Stimulated activated naive CD8-positive, alpha-beta T cell treated with anti-CD3 and anti-CD28 coated beads, Interleukin-15, Interleukin-2, amounts not matched to agents 100 U/mL and 50 U/mL, for 24 hours (primary cell): ENCODE measurements around the gene SCNN1A.

Experiments used
- ATAC-seq: fragments of 150-1000 bp; cut with Tn5 transposase; one replicate; pipeline ENCODE4 v1.10.0; 2021
- DNase-seq: peaks from one replicate; pipeline ENCODE4 v3.0.0; 2021

Gene SCNN1A

DNA sequence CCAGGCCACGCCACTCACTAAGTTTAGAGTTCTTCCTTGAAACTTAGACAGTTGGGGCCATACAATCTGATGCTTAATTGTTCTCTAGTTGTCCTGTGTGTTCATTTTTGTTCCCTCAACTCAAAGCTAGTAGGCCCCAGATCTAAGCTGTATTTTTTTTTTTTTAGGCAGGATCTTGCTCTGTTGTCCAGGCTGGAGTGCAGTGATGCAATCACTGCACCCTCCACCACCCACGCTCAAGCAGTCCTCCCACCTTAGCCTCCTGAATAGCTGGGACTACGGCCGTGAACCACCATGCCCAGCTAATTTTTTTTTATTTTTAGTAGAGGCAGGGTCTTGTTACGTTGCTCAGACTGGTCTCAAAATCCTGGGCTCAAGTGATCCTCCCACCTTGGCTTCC is 41.0 kb downstream of the SCNN1A start:
- no peak for DNase-seq
- ATAC-seq = no peak

DNA sequence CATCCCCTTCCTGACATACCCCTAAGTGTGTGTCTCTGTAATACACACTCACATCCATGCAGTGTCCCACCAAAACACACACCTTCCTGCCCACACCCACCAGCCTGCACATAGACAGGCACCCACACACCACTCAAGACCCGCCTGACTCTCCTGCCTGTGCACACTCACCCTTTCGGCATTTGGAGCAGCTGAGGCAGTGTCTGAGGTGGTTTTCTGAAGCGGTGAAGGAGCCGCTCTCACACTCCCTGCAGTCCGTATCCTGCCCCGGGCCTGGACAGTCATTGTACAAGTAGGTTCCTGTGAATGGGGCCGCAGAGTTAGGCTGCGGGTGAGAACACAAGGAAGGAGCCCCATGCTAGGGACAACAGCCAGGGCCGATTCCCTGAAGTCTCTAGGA is 41.8 kb downstream of the SCNN1A start:
- ATAC-seq (peak; percentile 38), DNase-seq (peak; percentile 61)

DNA sequence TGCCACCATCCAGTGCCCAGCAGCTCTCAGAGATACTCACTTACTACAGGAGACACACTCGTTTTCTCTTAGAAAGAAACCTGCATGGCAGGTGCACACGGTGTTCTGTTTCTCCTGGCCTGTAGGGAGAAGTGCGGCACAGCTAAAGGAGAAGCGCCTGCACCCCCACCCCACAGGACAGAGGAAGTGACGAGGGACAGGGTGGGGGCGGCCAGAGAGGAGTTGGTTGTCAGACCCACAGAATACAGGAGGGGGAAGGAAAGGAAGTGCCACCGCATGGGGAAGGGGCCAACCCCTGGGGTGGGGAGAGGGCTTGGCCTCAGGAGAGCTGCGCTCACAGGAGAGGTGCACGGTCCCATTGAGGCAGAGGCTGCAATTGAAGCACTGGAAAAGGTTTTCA is 42.3 kb downstream of the SCNN1A start:
- DNase-seq = no peak
- ATAC-seq = no peak

DNA sequence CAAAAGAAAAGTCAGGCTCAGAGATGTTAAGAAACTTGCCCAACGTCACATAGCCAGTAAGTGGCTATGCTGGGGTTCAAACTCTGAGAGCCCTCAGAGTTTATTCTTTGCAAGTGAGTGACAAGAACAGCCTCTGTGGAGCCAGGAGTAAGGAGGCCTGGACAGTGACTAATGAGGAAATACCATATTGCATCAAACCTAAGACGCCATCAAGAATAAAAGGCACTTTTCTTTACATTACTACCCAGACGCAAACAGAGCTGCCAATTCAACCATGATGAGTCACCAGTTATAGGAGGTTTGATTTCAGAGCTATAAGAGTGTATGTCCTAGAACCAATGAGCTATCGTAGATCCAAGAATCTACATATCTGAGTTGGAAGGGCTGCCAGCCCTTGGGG is 42.9 kb downstream of the SCNN1A start:
- ATAC-seq (no peak), DNase-seq (no peak)

DNA sequence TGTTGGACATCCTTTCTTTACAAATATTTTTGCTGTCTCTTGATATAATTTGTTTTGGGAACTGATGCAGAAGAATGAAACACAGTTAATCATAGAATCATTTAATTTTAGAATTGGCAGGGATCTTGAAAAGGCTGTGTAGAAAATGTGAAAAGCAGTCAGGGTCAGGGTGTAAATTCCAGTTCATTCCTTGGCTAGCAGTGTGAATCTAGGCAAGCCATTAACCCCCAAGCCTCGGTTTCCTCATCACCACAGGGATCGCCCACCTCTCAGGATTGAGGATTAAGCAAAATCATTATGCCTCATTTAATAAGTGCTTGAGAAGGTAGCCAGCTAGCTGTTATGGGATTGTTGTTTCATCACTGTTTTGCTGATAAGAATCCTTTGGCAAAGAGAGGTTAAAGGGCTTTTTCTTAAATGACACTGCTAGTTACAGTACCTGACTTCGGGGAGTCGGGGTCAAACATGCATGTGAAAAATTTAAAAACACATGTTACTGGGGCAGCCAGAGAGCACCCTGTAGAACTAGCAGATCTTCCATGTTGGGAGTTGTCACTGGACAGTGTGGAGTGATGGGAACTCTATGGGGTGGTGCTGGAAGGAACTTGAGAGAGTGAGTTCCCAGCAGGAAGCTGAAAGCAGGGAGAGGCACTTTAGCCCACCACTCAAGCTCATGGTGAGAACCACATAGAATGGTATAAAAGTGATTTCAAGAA is 44.2 kb downstream of the SCNN1A start:
- ATAC-seq (no peak), DNase-seq (no peak)

DNA sequence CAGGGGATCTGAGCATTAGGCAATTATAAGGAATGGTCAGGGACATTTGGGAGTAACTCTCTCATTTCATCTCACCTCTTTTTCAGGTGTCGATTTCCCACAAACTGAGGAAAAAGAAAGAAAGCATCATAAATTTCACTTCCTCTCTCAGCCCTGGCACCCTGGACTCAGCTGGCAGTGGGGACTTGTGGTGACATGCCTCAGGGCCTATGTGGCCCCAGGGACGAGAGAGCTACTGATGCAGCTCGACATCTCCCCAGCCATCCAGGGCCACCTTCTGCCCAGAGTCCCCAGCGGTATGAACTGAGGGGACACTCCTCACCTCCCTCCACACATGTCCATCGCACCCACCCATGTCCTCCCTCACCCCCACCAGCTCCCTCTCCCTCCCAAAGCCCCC is 45.2 kb downstream of the SCNN1A start:
- no peak for ATAC-seq
- no peak for DNase-seq

DNA sequence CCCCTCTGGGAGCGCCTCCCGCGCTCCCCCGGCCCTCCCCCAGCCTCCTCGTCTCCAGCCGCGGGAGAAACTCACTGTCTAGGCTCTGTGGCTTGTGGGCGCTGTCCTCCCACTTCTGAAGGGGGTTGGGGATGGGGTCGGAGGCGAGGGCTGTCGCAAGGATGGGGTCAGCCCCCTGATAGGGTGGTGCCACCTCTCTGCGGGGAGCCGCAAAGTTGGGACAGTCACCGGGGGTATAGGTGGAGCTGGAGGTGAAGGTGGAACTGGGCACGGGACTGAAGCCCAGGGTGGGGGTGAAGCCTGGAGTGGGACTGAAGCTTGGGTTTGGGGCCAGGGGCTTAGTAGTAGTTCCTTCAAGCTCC is 45.7 kb downstream of the SCNN1A start:
- ATAC-seq = no peak
- no peak for DNase-seq

DNA sequence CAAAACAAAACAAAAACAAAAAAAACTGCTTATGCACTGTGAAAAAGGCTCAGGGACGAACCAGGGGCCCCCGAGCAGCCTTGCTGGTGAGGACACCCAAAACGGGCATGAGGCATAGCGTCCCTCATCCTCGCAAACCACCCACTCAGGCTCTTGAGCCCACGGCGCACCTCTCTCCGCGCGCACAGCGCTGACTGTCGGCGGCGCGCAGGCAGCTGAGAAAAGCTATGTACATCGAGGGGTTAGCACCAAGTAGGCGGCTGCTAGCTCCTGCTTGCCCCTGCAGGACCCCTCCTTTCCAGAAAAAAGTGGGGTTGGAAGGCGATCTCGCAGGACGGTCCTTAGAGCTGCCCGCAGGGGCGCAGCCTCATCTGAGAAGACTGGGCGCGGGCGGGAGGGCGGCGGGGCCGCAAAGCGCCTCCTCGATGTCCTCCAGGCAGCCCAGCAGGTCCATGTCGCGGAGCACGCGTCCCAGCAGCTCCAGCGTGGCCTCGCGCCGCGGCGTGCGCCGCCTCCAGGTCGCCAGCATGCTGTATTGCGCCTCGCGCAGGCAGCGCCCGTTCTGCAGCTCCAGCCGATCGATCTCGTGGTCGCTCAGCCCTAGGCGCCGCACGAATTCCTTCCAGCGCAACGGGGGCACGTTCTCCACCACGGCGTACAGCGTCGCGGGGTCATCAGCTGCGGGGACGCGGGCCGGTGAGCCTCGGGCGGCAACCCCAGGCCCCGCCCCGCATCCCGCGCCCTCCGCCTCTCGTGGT is 46.2 kb downstream of the SCNN1A start:
- DNase-seq (no peak), ATAC-seq (no peak)

DNA sequence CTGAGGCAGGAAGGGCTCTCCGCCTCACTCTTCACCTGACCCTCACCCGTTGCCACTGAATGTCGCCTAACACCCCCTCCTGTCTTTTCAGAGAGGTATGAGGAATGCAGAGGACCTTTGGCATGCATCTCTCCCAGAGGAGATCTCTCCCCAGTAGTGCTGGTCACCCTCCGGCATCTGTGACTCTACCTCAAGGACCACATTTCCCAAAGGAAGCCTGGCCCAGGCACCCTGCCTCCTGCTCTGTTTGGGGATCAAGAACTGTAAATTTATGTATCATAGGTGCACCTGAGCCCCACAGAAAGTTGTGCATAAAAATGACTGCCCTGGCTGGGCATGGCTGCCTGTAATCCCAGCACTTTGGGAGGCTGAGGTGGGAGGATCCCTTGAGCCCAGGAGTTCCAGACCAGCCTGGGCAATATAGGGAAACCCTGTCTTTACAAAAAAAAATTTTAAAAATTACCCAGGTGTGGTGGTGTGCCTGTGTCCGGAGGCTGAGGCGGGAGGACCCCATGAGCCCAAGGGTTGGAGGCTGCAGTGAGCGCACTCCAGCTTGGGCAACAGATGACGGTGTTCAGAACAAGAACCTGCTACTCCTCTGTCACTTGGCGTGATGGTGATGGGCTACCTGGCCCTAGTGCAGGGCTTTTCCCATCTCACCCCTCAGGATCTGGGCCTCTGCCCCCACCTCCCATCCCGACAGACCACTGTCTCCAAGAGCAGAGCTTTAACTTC is 47.2 kb downstream of the SCNN1A start:
- ATAC-seq = no peak
- no peak for DNase-seq

DNA sequence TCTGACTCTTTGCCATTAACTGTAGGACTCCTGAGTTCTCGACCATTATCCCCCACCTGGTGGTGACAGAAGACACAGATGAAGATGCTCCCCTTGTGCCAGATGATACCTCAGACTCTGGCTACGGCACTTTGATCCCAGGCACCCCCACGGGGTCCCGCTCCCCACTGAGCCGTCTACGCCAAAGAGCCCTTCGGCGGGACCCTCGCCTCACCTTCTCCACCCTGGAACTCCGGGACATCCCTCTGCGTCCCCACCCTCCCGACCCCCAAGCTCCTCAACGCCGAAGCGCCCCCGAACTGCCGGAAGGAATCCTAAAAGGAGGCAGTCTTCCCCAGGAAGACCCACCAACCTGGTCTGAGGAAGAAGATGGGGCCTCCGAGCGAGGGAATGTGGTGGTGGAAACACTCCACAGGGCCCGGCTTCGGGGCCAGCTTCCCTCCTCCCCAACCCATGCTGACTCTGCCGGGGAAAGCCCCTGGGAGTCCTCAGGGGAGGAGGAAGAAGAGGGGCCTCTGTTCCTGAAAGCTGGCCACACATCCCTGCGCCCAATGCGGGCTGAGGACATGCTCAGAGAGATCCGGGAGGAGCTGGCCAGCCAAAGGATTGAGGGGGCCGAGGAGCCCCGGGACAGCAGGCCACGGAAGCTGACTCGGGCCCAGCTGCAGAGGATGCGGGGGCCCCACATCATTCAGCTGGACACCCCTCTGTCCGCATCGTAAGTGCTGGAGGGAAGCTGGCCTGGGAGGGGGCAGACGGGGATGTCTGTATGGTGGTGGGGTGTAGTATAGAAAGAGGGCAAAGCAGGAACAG is 47.9 kb downstream of the SCNN1A start:
- no peak for DNase-seq
- ATAC-seq = no peak

DNA sequence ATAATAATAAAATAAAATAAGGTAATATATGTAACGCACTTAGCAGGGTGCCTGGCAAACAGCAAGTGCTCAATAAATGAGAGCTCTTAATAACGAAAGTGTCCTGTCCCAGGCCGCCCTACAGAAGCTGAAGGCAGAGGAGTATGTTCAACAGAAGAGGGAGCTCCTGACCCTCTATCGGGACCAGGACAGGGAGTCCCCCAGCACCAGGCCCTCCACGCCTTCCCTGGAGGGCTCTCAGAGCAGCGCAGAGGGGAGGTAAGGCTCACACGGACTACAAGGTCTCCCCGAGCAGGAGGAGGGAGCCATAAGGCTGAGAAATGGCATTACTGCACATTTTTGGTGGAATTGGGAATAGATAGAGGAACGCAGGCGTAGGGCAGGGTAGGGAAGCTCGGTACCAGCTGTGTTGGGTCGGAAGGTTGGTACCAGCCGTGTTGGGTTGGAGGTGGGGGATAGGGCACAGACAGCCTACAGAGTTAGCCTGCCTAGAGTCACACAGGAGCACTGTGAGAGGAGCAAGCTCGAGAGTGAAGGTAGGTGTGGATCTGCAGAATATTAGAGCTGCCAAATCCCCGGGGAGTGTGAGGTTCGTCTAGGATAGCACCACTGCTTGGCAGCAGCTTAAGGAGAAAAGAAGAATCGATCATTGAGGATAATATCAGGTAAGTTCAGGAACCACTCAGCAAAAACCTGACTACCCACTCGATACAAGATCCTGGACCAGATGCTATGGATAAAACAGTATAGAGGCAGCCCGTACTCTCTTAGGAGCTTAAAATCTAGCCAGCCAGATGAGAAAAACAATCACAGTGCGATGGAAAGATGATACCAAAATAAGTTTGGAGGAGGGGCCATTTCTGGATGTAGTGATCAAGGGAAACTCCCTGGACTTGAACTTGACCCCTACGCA is 48.8 kb downstream of the SCNN1A start:
- no peak for DNase-seq
- peak; percentile 50 for ATAC-seq

DNA sequence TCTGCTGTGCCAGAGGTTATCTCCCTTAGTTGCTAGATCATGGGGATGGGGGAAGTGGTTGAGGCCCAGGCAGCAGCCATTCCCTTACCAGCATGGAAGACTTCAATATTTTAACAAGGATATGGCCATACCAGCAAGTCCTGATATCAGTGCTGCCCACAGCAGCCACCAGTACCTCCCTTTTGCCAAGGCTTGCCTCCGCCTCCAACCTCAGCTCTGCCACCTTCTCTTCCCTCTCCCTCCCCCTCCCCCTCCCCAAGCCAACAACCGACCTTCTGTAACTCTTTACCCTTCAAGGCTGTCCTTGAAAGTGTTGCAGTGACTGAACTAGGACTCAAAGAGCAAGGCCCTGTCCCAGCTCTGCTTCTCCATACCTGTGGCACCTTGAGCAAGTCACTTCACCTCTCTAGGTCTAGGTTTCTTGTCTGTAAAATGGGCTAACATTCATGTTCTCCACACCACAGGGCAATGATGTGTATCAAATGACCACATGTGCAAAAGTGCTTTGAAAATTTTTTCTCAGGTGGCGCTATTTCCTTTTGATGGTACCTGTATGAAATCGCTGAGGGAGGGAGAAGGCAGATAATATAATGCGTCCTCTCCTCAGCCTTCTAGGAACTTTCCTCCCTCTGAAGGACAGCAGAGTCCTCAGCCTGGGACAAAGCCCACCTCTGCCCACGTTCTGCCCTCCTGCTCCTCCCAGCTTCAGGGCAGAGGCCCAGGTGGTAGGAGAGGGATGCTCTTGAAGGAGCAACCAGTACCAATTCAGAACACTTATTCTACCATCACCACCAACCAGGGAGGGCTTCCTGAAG is 50.2 kb downstream of the SCNN1A start:
- DNase-seq (no peak), ATAC-seq (no peak)

DNA sequence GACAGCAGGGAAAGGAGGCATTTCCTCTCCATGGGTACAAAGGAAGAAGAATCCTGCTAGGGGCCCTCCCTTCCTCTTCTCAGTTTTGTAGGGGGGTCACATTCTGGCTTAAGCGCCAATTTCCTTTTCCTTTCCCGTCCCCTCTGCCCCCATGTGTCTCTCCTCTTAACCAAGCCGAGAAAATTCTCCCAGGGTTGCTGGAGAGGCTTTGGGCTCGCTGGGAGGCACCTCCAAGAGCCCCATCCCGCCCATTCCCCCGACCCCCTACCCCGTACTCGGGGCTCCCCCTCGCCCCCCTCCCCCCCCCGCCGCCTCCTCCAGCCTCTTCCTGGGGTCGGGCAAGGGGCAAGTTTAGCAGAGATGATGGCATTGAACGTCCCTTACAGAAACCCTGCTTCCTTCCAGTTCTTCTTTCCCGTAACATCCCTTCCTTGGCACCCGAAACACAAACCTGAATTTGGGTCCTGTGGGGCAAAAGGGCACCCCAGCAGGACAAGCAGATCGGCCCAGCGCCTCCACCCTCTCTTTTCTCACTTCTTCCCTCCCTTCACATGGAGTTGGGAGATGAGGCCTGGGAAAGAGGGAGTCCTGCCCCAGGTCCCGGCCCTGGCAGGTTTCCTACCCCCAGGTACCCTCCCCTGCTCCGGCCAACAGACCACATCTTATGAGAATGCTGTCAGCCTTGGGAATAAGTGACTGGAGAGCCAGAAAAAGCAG is 51.2 kb downstream of the SCNN1A start:
- no peak for DNase-seq

DNA sequence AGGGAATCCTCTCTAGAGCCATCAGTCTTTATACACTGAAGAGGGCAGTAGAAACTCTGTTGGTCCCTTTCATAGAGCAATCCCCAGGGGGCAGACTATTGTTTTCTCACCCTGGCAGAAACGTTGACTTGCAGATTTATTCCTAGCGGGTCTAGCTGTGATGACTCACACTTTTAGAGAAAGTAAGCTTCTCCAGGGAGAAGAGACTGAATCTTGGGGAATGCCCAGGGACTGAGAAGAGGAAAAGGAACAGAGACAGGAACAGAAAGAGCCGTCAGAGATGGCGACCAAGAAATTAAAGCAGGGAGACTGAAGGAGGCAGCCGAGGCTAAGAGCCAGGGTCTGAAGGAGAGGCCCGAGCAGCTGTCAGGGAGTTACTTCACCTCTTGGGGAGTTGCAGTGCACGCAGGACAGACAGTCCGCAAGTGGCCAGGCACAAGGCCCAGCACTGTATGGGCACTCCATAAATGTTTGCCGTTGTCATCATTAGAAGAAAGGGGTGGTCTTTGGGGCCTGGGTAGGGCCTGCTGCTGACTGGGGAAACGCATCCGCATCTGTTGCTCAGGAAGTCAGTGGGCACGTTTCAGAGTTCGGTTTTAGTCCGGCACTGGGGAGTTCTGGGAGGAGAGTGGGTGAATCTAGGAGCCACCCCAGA is 51.9 kb downstream of the SCNN1A start:
- ATAC-seq (peak; percentile 70), DNase-seq (no peak)

More for the DNA sequence above, 51.2 kb downstream of the SCNN1A start:
- no peak for ATAC-seq

DNA sequence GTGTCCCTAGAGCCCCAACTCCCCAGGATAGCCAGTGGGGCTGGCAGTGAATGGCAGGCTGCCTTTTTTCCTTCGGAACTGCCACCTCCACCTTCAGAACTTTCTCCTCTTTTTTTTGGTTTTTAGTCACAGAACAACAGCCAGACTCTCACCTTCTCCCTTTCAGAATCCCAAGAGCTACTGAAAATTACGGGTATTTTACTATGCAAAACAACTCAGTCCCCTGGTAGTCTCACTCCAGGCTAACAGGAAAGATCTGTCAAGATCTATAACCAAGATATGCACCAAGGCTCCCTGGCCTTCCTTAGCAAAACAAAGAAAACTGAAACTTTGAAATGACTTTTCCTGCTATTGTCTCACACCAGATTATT is 52.4 kb downstream of the SCNN1A start:
- peak; percentile 3 for ATAC-seq
- DNase-seq = no peak

DNA sequence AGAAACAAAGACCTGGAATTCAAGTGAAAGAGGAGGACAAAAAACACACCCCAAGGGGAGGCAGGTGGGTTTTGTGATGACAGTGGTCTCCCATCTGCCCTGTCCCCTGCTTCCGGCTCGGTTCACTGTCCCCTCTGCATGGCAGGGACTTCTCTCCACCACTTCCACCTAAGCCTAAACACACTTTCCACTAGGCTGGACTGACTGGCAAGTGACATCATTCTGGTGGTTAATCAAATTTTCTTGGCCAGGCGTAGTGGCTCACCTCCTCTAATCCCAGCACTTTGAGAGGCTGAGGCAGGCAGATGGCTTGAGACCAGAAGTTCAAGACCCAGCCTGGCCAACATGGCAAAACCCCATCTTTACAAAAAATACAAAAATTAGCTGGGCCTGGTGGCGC is 53.0 kb downstream of the SCNN1A start:
- no peak for DNase-seq
- ATAC-seq = no peak

DNA sequence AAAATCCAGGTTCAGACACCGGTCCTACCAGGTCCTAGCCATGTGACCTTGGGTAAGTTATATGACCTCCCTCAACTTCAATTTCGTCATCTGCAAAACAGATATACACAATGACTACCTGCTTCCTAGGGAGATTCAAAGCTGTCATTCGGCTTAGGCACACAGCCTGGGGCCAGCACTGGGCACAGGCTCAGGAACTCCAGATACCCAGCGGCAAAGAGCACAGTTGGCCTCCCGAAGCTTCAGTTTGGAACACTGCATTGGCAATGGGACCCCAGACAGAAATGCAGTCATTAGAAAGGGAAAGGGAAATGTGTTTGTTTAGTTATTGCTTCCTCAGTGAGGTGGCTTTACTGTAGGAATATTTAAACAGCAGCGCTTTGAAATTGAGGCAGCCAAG is 53.5 kb downstream of the SCNN1A start:
- ATAC-seq (no peak), DNase-seq (no peak)

DNA sequence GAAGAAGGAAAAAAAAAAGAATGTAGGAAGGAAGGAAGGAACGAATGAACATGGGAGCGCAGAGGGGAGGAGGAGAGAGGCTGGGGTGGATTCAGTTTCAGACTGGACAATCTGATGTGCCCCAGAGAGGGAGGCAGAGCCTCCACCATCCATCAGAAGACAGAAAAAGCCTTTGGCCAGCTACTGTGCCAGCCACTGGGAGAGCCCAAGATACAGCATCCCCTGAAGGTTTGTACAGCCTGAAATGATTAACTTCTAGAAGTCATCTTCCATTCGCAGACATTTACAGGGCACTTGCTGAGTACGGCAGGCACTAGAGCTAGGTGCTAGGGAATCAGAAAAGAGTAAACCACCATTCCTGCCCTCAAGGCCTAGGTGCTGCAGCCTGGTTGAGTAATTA is 55.9 kb downstream of the SCNN1A start:
- DNase-seq (no peak), ATAC-seq (no peak)

DNA sequence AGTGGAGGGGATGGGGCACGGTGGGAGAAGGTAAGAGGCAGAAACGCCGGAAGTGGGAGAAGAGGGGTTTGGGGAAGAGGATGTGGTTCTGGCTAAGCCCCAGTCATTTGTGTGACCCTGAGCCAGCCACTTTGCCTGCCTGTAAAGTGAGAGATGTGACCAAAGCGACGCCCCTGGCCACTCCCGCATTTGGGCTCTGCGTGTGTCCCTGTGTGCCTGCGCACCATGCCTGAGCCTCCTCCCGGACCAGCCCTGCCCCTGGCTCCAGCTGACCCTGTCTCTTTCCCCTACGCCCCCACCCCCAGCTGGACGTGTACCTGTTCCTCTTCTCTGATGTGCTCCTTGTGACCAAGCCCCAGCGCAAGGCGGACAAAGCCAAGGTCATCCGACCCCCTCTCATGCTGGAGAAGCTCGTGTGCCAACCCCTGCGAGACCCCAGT is 56.9 kb downstream of the SCNN1A start:
- DNase-seq (no peak), ATAC-seq (no peak)
